Brain microvascular endothelial cell (primary cell): ENCODE results near the gene CNTNAP2.

ENCODE experiments used
- DNase-seq: peaks from one replicate; pipeline ENCODE4 v3.0.0-alpha.2; 2020
- H3K27ac ChIP-seq: fragments of 250-450 bp; sonication (Bioruptor Pico); 2 replicates; pipeline ENCODE4 v1.5.1; 2020; ENCODE audit warnings: mild to moderate bottlenecking, moderate library complexity
- H3K27me3 ChIP-seq: fragments of 250-450 bp; sonication (Bioruptor Pico); replicated peaks from 2 replicates; pipeline ENCODE4 v1.5.1; 2020; ENCODE audit warnings: mild to moderate bottlenecking
- H3K36me3 ChIP-seq: fragments of 250-450 bp; sonication (Bioruptor Pico); replicated peaks from 2 replicates; pipeline ENCODE4 v1.5.1; 2020; ENCODE audit warnings: mild to moderate bottlenecking
- H3K4me3 ChIP-seq: 2 replicates; pipeline ENCODE4 v1.5.1; 2011; ENCODE audit warnings: low read depth, mild to moderate bottlenecking, control low read depth, low read length, moderate library complexity
- in situ Hi-C: cut with HindIII; loops from 2 replicates; pipeline ENCODE4 v1.10.0; 2017; ENCODE audit warnings: low sequenced_read_pairs, low pct_ligation_motif_present
- TF ChIP-seq, protein P1 (sequence below): IDR thresholded peaks from 2 replicates; pipeline ENCODE4 v1.5.1; 2011; ENCODE audit warnings: low read depth, mild to moderate bottlenecking, moderate library complexity, low read length, control low read depth, inconsistent platforms; ENCODE audit errors: missing control alignments

The CNTNAP2 gene

DNA sequence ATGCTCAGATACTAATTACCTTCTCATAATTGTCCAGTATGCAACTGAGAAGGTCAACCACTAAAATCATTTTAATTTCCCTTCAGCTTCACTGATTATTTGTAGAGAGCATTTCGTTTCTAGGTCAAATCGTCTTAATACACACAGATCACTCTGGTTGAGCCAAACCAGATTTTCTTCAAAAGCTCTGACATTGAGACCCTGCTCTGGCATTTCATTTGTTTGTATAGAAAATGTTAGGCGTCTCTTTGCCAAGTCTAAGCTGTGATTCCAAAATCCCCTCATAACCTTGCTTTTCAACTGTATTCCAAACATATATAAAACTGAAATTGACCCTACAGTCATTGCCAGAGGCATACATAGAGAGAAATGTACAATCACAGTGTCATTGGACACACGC, 520.0 kb downstream of the CNTNAP2 start:
- no peak overlapping the region for H3K4me3 ChIP-seq
- H3K36me3 ChIP-seq: no peaks in the 10 kb centered on the region
- in situ Hi-C loops: no loop called here
- no peaks in the 10 kb centered on the region for H3K27me3 ChIP-seq
- TF ChIP-seq, protein P1, sequence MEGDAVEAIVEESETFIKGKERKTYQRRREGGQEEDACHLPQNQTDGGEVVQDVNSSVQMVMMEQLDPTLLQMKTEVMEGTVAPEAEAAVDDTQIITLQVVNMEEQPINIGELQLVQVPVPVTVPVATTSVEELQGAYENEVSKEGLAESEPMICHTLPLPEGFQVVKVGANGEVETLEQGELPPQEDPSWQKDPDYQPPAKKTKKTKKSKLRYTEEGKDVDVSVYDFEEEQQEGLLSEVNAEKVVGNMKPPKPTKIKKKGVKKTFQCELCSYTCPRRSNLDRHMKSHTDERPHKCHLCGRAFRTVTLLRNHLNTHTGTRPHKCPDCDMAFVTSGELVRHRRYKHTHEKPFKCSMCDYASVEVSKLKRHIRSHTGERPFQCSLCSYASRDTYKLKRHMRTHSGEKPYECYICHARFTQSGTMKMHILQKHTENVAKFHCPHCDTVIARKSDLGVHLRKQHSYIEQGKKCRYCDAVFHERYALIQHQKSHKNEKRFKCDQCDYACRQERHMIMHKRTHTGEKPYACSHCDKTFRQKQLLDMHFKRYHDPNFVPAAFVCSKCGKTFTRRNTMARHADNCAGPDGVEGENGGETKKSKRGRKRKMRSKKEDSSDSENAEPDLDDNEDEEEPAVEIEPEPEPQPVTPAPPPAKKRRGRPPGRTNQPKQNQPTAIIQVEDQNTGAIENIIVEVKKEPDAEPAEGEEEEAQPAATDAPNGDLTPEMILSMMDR: no peak
- no peak overlapping the region for H3K27ac ChIP-seq
- DNase-seq: no peak

DNA sequence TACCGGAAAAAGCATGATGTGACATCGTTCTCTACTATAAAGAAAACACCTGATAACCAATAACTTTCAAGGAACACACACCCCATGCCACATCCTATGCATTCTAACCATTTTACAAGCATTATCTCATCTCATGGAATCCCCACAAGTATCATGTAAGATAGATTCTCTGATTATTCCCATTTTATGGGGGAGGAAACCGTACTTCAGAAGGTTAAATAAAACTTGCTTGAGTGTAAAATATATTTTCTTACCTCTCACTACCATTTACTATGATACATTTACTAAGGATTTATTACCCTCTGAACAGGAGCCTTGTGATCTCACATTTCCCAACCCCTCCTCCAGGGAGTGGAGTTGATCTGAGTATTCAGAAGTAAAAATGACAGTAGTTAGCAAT, 522.7 kb downstream of the CNTNAP2 start:
- in situ Hi-C loops: no loop called here
- no peak for DNase-seq
- H3K4me3 ChIP-seq: no peak overlapping the region
- no peak overlapping the region for H3K27ac ChIP-seq
- TF ChIP-seq, protein P1: no peak
- no peaks in the 10 kb centered on the region for H3K36me3 ChIP-seq
- H3K27me3 ChIP-seq: no peaks in the 10 kb centered on the region

DNA sequence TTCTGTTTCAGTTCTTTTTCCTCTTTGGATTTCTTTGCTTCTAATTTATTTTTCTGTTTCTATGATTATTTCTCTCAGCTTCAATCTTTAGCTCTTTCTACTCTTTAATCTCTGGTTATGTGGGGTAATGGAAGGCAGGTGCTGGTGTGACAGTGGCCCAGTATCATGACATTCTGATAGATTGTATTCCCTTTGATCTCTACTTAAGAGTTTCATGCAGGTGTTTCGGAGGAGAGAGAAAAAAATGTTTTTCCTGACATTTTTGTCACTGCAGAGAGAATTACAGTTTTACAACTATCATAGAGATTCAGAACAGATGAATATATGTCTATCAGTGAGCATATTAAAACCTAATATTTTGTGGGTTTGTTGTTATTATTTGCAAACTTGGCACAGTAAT, 524.9 kb downstream of the CNTNAP2 start:
- TF ChIP-seq, protein P1: no peak
- Histone ChIP-seq H3K4me3 (no peak overlapping the region), H3K27ac (no peak overlapping the region), H3K36me3 (no peaks in the 10 kb centered on the region), H3K27me3 (no peaks in the 10 kb centered on the region)
- no peak for DNase-seq
- in situ Hi-C loops: no loop called here

DNA sequence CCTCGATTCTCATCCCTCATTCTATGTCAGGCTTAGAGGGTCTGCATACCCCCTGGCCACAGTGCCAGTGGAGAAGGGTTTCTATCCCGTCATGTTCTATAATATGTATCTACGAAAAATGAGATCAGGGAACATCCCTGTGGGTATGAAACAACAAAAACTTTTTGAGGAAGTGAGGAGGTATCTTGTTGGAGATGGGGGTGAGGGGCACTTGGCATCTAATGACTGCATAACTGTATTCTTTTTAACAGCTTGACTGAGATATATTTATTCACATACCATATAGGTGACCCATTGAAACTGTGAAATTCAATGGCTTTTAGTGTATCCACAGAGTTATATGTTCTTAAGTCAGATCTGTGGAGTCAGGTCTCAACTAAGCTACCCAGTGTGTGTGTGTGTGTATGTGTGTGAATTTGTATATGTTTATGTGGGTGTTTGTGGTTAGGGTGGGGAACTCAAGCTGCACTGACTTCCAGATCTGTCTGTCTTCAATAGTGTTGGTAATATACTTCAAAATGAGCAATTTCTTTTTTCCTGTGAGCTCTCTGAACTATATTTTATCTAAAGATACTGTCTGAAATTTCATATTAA, 528.9 kb downstream of the CNTNAP2 start:
- Histone ChIP-seq H3K4me3 (no peak overlapping the region), H3K36me3 (no peaks in the 10 kb centered on the region), H3K27me3 (no peaks in the 10 kb centered on the region), H3K27ac (no peak overlapping the region)
- TF ChIP-seq, protein P1: no peak
- in situ Hi-C loops: no loop called here
- no peak for DNase-seq

DNA sequence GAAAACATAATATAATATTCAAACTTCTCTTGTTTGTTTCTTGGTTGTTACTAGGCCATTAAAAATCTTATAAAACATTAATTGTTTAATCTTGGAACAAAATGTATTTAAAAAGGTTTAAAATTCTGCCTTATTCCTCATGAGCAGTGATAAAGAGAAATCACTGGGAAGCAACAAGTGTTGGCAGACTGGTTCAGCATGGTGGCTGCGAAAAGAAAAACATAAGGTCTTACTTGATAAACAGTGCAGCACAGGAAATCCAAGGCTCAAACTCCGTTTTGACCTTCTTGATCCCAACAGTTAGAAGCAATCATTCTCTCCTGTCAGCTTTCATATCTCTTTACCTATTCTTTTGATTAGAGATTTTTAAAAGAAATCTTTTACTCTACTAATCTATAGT, 530.8 kb downstream of the CNTNAP2 start:
- no peak for DNase-seq
- H3K27me3 ChIP-seq: no peaks in the 10 kb centered on the region
- TF ChIP-seq, protein P1: no peak
- no peaks in the 10 kb centered on the region for H3K36me3 ChIP-seq
- no peak overlapping the region for H3K27ac ChIP-seq
- in situ Hi-C loops: no loop called here
- H3K4me3 ChIP-seq: no peak overlapping the region

DNA sequence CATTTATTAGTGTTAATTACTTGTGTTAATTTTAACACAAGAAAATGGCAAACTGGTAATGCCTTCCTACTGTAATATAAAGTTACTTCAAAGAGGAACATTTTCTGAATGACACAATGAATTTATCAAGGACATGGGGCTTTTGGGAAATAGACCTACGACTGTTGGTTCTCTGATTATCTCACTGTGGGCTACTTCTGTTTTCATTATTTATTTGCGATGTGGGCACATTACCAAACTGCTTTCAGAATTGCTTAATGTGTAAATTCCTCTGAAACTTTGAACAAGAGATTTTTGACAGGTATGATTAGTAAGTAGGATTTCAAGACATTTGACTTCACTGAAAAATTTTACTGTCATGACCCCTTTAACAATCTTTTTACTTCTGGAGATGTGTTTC, 535.6 kb downstream of the CNTNAP2 start:
- Histone ChIP-seq H3K36me3 (no peaks in the 10 kb centered on the region), H3K27me3 (no peaks in the 10 kb centered on the region), H3K27ac (no peak overlapping the region), H3K4me3 (no peak overlapping the region)
- TF ChIP-seq, protein P1: no peak
- no peak for DNase-seq
- in situ Hi-C loops: no loop called here
